ENCODE results near the gene OR1K1. TPM values are rescaled to one million over a fixed set of nuclear protein-coding genes. Genes with fewer than 3 reads are reported as not detected.

Gene OR1K1
- total RNA-seq, 4 donors from 2014 or later: not detected

DNA sequence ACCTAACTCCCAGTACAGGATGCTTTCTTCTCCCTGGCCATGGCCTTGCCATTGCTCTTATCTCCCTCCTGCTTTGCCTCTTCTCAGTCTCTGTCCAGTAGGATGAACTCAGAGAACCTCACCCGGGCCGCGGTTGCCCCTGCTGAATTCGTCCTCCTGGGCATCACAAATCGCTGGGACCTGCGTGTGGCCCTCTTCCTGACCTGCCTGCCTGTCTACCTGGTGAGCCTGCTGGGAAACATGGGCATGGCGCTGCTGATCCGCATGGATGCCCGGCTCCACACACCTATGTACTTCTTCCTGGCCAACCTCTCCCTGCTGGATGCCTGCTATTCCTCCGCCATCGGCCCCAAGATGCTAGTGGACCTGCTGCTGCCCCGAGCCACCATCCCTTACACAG lies 11.1 kb upstream of the OR1K1 start, which contains the start of gene OR5C1:
OR5C1 (plus strand) TSS at position 103 of the 400 bp plus-strand sequence; CDS start at position 103, 0 bp downstream.
- H3K4me3 ChIP-seq (replicated peaks in 1 of 3): no peak within 1 kb of the TSS
- no peaks in the 10 kb centered on the region for H3K4me1 ChIP-seq
- no peak for TF ChIP-seq POLR2A (IDR thresholded peaks at IDR 0.05)
- TF ChIP-seq, protein P1, sequence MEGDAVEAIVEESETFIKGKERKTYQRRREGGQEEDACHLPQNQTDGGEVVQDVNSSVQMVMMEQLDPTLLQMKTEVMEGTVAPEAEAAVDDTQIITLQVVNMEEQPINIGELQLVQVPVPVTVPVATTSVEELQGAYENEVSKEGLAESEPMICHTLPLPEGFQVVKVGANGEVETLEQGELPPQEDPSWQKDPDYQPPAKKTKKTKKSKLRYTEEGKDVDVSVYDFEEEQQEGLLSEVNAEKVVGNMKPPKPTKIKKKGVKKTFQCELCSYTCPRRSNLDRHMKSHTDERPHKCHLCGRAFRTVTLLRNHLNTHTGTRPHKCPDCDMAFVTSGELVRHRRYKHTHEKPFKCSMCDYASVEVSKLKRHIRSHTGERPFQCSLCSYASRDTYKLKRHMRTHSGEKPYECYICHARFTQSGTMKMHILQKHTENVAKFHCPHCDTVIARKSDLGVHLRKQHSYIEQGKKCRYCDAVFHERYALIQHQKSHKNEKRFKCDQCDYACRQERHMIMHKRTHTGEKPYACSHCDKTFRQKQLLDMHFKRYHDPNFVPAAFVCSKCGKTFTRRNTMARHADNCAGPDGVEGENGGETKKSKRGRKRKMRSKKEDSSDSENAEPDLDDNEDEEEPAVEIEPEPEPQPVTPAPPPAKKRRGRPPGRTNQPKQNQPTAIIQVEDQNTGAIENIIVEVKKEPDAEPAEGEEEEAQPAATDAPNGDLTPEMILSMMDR (IDR thresholded peaks at IDR 0.05): no peak
- 93 to 97% methylated on average over 12 of the region's 12 CpGs for WGBS, 2 donors
- intact Hi-C loops (cut with DNase I): no loop called here
- no peaks in the 10 kb centered on the region for H3K9me3 ChIP-seq
- H3K27me3 ChIP-seq: no peaks in the 10 kb centered on the region
- no peak for DNase-seq
- no peaks in the 10 kb centered on the region for H3K36me3 ChIP-seq
- no peak within 1 kb of the TSS for H3K27ac ChIP-seq

DNA sequence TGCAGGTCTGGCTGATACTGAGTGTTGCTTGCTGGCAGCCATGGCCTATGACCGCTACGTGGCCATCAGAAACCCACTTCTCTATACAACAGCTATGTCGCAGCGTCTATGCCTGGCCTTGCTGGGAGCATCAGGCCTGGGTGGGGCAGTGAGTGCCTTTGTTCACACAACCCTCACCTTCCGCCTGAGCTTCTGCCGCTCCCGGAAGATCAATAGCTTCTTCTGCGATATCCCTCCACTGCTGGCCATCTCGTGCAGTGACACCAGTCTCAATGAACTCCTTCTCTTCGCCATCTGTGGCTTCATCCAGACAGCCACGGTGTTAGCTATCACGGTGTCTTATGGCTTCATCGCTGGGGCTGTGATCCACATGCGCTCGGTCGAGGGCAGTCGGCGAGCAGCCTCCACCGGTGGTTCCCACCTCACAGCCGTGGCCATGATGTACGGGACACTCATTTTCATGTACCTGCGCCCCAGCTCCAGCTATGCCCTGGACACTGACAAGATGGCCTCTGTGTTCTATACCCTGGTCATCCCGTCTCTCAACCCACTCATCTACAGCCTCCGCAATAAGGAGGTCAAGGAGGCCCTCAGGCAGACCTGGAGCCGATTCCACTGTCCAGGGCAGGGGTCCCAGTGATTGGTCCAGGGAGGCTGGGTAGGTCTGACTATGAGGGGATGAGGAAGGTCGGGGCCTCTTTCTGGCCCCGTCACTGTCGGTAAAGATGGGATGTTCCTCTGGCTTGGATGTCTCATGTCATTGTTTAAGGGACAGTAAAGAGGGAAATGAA lies 10.5 kb upstream of the OR1K1 start:
- Histone ChIP-seq H3K36me3 (no peaks in the 10 kb centered on the region), H3K4me3 (replicated peaks in 1 of 3) (no peak overlapping the region), H3K4me1 (no peaks in the 10 kb centered on the region), H3K27ac (no peak overlapping the region), H3K9me3 (no peaks in the 10 kb centered on the region), H3K27me3 (no peaks in the 10 kb centered on the region)
- intact Hi-C loops (cut with DNase I): no loop called here
- no peak for DNase-seq
- TF ChIP-seq, protein P1 (IDR thresholded peaks at IDR 0.05): no peak
- TF ChIP-seq POLR2A (IDR thresholded peaks at IDR 0.05): no peak
- WGBS, 2 donors: 94% methylated on average over 27 to 28 of the region's 28 CpGs

DNA sequence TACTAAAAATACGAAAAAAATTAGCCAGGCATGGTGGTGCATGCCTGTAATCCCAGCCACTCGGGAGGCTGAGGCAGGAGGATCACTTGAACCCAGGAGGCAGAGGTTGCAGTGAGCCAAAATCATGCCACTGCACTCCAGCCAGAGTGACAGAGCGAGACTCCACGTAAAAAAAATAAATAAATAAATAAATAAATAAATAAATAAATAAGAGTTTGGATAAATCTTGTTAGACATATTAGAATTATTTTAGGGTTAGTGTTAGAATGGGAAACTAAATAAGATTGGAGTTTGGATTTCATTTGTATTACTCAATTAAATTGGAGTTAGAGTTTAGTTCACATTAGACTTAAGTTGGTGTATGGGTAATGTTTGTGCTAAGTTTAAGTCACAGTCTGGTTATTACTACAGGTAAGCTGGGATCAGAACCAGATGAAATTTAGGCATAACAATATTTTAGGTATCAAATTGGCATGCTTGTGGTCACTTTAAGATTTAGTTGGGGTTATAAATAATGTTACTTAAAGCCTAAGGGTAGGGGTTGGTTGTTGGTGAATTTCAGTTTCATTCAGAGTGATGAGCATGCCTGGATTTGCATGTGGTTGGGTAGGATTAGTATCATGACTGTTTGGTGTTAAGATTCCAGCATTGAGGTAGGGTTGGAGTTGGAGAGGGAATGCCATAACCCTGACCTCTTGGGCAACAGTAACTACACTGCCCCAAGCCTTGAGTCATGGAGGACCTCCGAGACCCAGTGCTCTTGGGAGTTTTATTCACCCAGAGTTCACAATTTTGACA lies 7.9 kb upstream of the OR1K1 start:
- H3K9me3 ChIP-seq: no peaks in the 10 kb centered on the region
- no peak for DNase-seq
- H3K4me3 ChIP-seq (replicated peaks in 1 of 3): no peak overlapping the region
- TF ChIP-seq, protein P1 (IDR thresholded peaks at IDR 0.05): no peak
- no peak for TF ChIP-seq POLR2A (IDR thresholded peaks at IDR 0.05)
- H3K27me3 ChIP-seq: no peaks in the 10 kb centered on the region
- no peak overlapping the region for H3K27ac ChIP-seq
- intact Hi-C loops (cut with DNase I): no loop called here
- WGBS, 2 donors: 88 to 90% methylated on average over 5 of the region's 5 CpGs
- no peaks in the 10 kb centered on the region for H3K36me3 ChIP-seq
- H3K4me1 ChIP-seq: no peaks in the 10 kb centered on the region

DNA sequence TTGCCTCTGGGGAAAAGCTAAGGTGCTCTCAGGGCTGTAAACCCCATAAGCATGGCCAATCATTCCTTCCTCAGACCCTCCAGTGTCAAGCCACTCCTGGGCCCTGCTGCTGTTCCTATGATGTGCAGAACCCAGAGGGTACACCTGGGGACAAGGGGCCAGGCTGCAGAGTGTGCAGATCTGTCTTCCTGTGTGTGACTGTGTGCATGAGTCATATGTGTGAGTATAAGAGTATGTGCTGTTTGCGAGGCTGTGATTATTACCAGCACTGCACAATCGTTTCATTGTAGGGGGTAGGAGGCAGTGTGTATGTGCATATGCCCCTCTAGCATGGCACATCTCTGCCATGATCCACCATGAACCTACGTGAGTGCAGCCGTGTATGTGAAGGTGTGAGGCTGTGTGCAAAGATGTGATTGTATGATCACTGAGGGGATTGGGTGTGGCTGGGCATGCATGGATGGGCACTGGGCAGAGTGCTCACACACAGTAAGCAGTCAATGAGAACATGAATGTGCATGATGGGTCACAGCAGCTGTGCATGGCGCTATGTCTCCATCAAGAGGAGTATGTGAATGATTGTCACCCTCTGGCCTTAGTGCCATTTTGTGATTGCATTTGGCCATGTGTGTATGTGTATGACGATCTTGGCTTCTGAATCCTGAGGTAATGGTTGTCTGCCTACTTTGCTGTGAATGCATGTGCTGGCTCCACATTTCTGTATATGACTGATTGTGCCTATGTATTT lies 2.4 kb upstream of the OR1K1 start:
- DNase-seq: no peak

More for the DNA sequence above, 2.4 kb upstream of the OR1K1 start:
- Histone ChIP-seq H3K4me1 (no peaks in the 10 kb centered on the region), H3K27ac (no peak overlapping the region), H3K27me3 (no peaks in the 10 kb centered on the region), H3K36me3 (no peaks in the 10 kb centered on the region), H3K9me3 (no peaks in the 10 kb centered on the region), H3K4me3 (replicated peaks in 1 of 3) (no peak overlapping the region)
- WGBS, 2 donors: 79 to 91% methylated on average over 6 of the region's 6 CpGs
- no peak for TF ChIP-seq POLR2A (IDR thresholded peaks at IDR 0.05)
- TF ChIP-seq, protein P1 (IDR thresholded peaks at IDR 0.05): no peak
- intact Hi-C loops (cut with DNase I): no loop called here
